GM19023 (cell line): Measurements from ENCODE around the gene UGT1A9.
"Not testable (repeated sequence)": the region's sequence is repeated elsewhere in the genome, so short reads cannot be mapped to it uniquely, and the experiment has no call there.

Experiments used
- ATAC-seq: cut with Tn5 transposase; IDR thresholded peaks from one replicate; pipeline ENCODE4 v1.9.1; 2021; ENCODE audit warnings: mild to moderate bottlenecking, moderate library complexity; ENCODE audit not compliant: unreplicated experiment

UGT1A9 gene

DNA sequence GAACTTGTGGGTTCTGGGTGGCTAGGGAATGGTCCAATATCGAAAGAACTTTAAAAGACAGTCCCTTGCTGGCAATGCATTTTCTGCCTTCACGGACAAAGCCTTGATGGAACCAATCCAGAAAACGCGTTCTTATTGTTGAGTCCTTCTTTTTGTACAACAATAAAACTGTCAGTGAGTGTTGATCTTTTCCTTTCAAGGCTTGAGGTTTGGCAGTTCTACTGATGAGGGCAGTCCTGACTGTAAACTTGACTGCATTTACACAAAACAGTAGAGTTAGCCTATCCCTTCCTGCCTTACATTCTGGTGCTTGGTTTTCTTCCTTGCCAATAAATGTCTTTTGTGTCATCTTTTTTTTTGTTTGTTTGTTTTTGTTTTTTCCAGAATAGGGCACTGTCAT, 7.5 kb downstream of the UGT1A9 start:
- ATAC-seq: no peak

GRCh38 chr2:233680361-233681045, 8.8 kb downstream of the UGT1A9 start:
- no peak for ATAC-seq

DNA sequence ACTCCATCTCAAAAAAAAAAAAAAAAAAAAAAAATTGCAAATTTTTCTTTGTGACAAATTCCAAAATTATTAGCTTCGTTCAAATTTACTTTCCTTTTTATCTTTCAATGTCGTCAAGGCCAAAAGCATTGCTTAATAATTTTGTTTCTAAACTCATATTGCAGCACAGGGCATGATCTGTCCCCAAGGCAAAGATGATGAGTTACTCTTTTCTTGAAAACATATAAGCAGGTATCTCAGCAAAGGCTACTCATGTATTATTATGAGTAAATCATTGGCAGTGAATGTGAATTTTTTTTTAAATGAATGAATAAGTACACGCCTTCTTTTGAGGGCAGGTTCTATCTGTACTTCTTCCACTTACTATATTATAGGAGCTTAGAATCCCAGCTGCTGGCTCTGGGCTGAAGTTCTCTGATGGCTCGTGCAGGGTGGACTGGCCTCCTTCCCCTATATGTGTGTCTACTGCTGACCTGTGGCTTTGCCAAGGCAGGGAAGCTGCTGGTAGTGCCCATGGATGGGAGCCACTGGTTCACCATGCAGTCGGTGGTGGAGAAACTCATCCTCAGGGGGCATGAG, 9.9 kb downstream of the UGT1A9 start, which contains the start of gene UGT1A7:
Gene UGT1A7 (plus strand): TSS at position 381 of the 579 bp plus-strand sequence. CDS start 37 bp downstream, at position 418.
- ATAC-seq: no peak

DNA sequence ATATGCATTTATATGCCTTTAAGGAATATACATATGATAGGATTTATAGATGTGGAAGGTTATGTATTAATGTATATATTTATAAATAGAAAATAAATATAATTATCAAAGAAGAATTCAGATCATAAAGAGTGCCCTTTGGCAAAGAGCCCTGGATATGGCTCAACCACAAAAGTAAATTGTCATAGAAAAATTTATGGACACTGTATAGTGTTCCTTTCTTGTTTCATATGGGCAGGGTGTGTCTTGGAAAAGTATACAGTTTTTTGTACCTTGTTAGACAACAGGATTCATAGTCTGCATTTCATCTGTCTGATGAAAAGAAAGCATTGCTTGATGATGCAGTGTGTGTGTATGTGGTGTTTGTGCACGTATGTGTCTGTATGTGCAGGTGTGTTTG, 12.9 kb downstream of the UGT1A9 start:
- ATAC-seq: no peak

DNA sequence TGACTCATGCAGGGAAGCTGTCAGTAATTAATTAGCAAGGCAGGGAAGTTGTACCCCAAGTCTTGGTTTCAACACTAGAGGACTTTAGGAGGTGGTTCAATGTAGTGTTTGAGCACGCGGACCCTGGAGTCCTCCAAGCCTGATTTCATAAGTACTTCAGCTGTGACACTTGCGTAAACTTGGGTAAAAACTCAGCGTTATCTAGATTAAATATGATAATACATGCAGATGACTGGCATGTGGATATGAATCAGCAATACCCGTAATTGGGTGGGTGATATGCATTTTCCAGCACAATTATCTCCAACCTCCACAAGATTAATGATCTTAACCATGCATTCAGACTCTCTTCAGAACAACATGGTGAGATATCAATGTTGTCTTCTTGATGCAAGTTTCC, 15.2 kb downstream of the UGT1A9 start:
- ATAC-seq: no peak

GRCh38 chr2:233688341-233688740, 16.6 kb downstream of the UGT1A9 start:
- no peak for ATAC-seq

- no peak for ATAC-seq
Observed at GRCh38 chr2:233689031-233689430, 17.3 kb downstream of the UGT1A9 start.

DNA sequence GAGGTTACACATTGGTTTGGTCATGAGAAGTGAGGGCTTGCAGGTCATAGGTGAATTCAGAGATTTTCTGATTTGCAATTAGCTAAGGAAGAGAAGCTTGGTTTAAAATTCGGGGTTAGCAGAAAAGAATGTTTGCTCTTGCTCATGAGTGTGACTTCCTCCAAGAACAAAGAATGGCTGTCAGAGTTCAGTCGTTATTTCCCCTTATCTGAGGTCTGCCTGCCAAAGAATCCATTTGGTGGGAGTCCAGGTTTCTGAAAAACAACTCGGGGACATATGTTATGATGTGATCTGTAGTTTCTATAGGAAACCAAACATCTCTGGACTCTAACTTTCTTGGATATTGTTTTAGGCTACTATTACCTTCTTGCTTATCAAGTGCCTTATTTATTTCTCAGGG, 17.8 kb downstream of the UGT1A9 start:
- no peak for ATAC-seq

GRCh38 chr2:233690444-233690843, 18.7 kb downstream of the UGT1A9 start:
- no peak for ATAC-seq

DNA sequence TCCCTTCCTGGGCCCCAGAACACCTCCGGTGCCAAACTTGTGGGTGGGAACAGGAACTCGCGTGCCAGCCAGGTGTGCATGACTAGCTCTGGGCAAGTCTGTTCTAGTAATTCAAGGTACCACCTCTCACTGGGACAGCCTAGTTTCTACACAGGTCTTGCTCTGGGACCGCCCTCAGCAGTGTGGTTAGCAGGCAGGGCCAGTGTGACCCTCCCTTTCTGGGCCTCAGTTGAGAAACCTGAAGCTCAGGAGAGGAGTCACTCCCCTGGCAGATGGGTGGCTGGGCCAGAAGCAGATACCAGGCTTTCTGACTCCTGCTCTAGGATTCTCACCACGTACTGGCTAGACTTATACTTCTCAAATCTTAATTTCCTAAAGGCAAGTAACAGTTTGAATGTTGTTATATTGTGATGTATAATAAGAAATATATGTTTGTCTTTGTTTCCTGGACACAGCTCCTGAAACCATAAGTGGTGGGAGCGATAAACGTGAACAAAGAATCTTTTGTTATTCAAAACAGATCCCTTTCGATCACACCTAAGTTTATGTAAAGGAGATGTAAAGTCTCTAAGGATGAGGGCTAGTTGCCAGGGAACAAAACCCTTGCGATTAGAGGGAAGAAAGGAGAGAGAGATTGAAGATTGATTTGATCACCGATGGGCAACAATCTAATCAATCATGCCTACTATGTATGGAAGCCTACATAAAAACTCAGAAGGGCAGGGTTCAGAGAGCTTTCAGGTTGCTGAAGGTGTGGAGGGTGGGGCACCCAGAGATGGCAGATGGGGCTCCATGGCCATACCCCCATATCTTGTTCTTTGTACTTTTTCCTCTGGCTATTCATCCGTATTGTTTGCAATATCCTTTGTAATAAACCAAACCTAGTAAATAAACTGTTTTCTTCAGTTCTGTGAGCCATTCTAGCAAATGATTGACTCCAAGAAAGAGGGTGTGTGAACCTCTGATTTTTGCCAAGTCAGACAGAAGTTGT, 20.0 kb downstream of the UGT1A9 start:
- ATAC-seq: no peak

GRCh38 chr2:233692648-233693047, 20.9 kb downstream of the UGT1A9 start, which contains the start of gene UGT1A6:
UGT1A6 (plus strand) TSS chr2:233692890; CDS start chr2:233693005, 115 bp downstream.
- ATAC-seq: no peak

DNA sequence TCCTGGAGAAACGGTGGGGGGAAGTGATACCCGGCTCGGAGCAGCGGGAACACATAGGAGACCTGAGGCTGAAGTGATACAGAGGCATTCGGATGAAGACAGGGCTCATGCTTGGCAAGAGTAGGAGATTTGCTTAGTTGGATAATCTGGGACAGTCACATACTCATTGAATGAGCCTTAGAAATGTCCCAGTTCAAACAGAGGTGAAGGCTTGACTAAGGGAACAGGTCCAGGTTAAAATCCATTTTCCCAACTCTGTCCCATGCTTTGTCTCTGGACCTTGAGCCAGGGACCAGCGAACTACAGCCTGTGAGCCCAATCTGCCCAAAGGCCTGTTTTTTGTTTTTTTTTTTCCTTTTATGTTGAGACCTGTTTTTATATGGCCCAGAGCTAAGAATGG, 22.3 kb downstream of the UGT1A9 start:
- ATAC-seq: no peak

GRCh38 chr2:233698740-233699139, 27.0 kb downstream of the UGT1A9 start:
- no peak for ATAC-seq

- ATAC-seq: no peak
Observed at GRCh38 chr2:233699424-233700027, 27.8 kb downstream of the UGT1A9 start.

GRCh38 chr2:233700028-233700635, 28.4 kb downstream of the UGT1A9 start:
- ATAC-seq: no peak

DNA sequence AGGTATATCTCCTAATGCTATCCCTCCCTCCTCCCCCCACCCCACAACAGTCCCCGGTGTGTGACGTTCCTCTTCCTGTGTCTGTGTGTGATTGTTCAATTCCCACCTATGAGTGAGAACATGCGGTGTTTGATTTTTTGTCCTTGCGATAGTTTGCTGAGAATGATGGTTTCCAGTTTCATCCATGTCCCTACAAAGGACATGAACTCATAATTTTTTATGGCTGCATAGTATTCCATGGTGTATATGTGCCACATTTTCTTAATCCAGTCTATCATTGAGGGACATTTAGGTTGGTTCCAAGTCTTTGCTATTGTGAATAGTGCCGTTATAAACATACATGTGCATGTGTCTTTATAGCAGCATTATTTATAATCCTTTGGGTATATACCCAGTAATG, 29.1 kb downstream of the UGT1A9 start:
- not testable (repeated sequence) for ATAC-seq

DNA sequence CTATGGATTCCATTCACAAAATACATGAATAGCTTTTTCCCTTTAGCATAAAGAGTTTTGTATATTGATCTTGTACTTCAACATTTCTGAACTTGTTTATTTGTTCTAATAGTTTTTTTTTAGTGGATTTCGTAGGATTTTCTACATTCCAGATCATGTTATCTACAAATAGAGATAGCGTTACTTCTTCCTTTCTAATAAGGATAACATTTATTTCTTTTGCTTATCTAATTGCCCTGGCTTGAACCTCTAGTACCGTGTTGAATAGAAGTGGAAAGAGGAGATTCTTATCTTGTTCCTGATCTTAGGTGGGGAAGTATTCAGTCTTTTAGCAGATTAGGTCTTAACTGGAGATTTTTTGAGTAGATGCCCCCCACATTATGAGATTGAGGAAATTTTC, 30.5 kb downstream of the UGT1A9 start:
- ATAC-seq: no peak

- no peak for ATAC-seq
Observed at GRCh38 chr2:233705911-233706506, 34.3 kb downstream of the UGT1A9 start.

- no peak for ATAC-seq
Observed at GRCh38 chr2:233706720-233707119, 35.0 kb downstream of the UGT1A9 start.

DNA sequence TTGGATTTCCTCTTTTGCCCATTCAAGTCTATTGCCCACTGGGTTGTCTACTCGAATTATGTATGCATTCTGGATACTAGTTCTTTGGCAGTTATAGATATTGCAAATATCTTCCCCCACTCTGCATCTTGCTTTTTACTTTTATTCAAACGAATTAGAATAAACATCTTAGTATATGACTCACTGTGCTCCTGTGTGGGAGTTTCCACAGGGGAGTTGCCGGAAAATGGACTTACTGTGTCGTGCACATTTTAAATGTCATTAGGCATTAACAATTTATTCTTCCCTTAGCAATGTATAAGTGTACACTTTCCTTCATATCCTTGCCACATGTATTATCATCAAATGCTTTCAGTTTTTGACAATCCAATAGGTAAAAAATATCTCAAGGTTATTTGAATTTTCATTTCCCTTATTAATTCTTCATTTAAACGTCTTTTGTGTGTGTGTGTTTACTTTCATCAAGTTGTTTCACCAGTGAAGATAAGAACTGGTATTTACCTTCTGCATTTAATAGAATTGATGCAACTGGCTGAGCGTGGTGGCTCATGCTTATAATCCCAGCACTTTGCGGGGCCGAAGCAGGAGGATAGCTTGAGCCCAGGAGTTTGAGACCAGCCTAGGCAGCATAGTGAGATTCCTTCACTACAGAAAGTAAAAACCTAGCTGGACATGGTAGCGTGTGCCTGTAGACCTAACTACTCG, 36.4 kb downstream of the UGT1A9 start:
- no peak for ATAC-seq
